ENCODE data around the gene COG6.

The COG6 gene

GRCh38 chr13:39781381-39781780 lies 125.9 kb downstream of the COG6 start:
- DNase-seq (ENCODE audit: low spot score) = no peak
- in situ Hi-C loops (cut with MboI; ENCODE audit: low pct_unique_long_range_greater_than_20kb, low sequenced_read_pairs, unreplicated experiment) = no loop called here
- no peak for TF ChIP-seq CTCF (IDR thresholded peaks at IDR 0.05; ENCODE audit: extremely low read depth, insufficient read depth, missing control alignments)

- in situ Hi-C loops (cut with MboI; ENCODE audit: low pct_unique_long_range_greater_than_20kb, low sequenced_read_pairs, unreplicated experiment) = no loop called here
- no peak for DNase-seq (ENCODE audit: low spot score)
Measured at GRCh38 chr13:39783051-39783450, 127.6 kb downstream of the COG6 start.

GRCh38 chr13:39784347-39784746 lies 128.9 kb downstream of the COG6 start:
- in situ Hi-C loops (cut with MboI; ENCODE audit: low pct_unique_long_range_greater_than_20kb, low sequenced_read_pairs, unreplicated experiment) = no loop called here
- DNase-seq (ENCODE audit: low spot score) = no peak
- TF ChIP-seq CTCF (IDR thresholded peaks at IDR 0.05; ENCODE audit: extremely low read depth, insufficient read depth, missing control alignments) = no peak

More at GRCh38 chr13:39783051-39783450, 127.6 kb downstream of the COG6 start:
- TF ChIP-seq CTCF (IDR thresholded peaks at IDR 0.05; ENCODE audit: extremely low read depth, insufficient read depth, missing control alignments) = no peak

- in situ Hi-C loops (cut with MboI; ENCODE audit: low pct_unique_long_range_greater_than_20kb, low sequenced_read_pairs, unreplicated experiment) = no loop called here
- no peak for TF ChIP-seq CTCF (IDR thresholded peaks at IDR 0.05; ENCODE audit: extremely low read depth, insufficient read depth, missing control alignments)
- no peak for DNase-seq (ENCODE audit: low spot score)
Measured at GRCh38 chr13:39786091-39786490, 130.6 kb downstream of the COG6 start.

- in situ Hi-C loops (cut with MboI; ENCODE audit: low pct_unique_long_range_greater_than_20kb, low sequenced_read_pairs, unreplicated experiment) = no loop called here
- no peak for TF ChIP-seq CTCF (IDR thresholded peaks at IDR 0.05; ENCODE audit: extremely low read depth, insufficient read depth, missing control alignments)
- DNase-seq (ENCODE audit: low spot score) = no peak
Measured at GRCh38 chr13:39787086-39787487, 131.6 kb downstream of the COG6 start.

- in situ Hi-C loops (cut with MboI; ENCODE audit: low pct_unique_long_range_greater_than_20kb, low sequenced_read_pairs, unreplicated experiment) = no loop called here
- DNase-seq (ENCODE audit: low spot score) = no peak
- no peak for TF ChIP-seq CTCF (IDR thresholded peaks at IDR 0.05; ENCODE audit: extremely low read depth, insufficient read depth, missing control alignments)
Measured at GRCh38 chr13:39788102-39788501, 132.6 kb downstream of the COG6 start.

GRCh38 chr13:39789451-39789850 lies 134.0 kb downstream of the COG6 start:
- in situ Hi-C loops (cut with MboI; ENCODE audit: low pct_unique_long_range_greater_than_20kb, low sequenced_read_pairs, unreplicated experiment) = no loop called here
- DNase-seq (ENCODE audit: low spot score) = no peak
- TF ChIP-seq CTCF (IDR thresholded peaks at IDR 0.05; ENCODE audit: extremely low read depth, insufficient read depth, missing control alignments) = no peak
